Head of caudate nucleus (tissue), 42 donors: ENCODE measurements around the gene CMC1.

ENCODE experiments used
- DNase-seq, 42 donors: peaks; one replicate each; pipeline versions ENCODE4 v3.0.0 to v3.0.0-alpha.2; 2020 to 2021; ENCODE audit warnings: mixed read lengths in 7 of 42
- intact Hi-C: fragments of 100-400 bp; cut with DNase I; formaldehyde crosslinking; loops from one replicate; pipeline ENCODE4 v1.15.0; 2022

The CMC1 gene

GRCh38 chr3:28292622-28293021, 51.2 kb downstream of the CMC1 start:
- DNase-seq = no peak
- intact Hi-C loops = no loop called here

- intact Hi-C loops = no loop called here
Measured at GRCh38 chr3:28294667-28295413, 53.4 kb downstream of the CMC1 start.

DNA sequence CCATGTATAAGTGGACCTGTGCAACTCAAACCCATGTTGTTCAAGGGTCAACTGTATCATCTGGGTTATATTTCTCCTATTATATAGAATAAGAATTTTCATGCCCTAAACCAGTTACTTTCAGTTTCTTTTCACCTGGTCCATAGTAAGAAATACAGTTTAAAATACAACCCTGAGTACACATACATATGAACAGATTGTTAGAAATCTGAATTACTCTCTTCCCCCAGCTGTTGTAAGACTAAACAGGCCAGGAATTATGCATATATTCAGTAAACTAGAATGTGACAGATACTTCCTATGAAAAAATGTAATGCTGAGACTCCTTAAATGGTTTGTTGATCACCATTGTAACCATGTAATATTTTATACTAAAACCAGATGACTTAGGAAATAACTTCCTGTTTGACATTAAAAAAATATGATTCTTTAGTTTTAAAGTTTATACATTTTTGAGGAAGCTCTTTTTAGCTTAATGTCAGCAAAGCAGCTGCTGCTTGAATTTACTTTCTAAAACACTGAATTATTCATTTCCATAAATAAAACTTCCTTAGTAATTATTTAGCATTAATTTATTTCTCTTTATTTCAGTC, 54.6 kb downstream of the CMC1 start:
- intact Hi-C loops = no loop called here
- no peak for DNase-seq

More at GRCh38 chr3:28294667-28295413, 53.4 kb downstream of the CMC1 start:
- no peak for DNase-seq

DNA sequence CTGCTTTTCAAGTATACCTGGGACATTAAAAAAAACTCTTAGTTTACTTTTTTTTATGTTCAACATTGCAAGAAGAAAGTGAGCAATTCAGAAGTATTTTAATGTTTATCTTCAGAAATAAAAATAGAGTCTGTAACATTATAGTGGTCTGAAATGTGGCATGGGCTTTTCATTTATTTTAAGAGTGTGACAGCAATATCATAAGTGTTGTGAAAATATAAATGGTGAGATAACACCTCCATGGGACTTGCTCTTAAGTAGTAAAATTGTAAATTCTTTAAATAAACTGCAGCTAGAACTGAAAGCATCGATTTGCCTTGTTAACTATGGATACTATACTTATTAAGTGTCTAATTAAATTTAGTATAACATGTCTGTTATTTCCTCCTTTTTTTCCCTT, 58.3 kb downstream of the CMC1 start:
- intact Hi-C loops = no loop called here

GRCh38 chr3:28300345-28300962, 59.0 kb downstream of the CMC1 start:
- intact Hi-C loops = no loop called here

More for the DNA sequence above, 58.3 kb downstream of the CMC1 start:
- no peak for DNase-seq

DNA sequence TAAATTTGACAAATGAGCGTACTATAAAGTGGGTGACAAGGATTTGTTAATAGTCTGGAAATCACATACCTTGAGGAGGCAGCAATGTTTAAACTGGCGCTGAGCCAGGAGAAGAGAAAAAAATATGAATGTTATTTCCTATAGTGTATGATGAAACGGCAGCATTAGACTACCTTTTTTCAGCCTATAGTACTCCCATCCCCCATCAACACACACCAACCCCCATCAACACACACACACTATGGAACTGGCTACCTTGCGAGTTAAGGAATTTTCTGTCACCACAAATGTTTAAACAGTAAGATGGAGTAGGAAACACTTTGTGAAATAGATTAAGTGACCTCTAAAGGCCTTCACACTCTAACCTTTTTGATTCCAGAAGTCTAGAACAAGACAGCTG, 60.3 kb downstream of the CMC1 start:
- intact Hi-C loops = no loop called here
- DNase-seq = no peak

More at GRCh38 chr3:28300345-28300962, 59.0 kb downstream of the CMC1 start:
- DNase-seq = no peak

DNA sequence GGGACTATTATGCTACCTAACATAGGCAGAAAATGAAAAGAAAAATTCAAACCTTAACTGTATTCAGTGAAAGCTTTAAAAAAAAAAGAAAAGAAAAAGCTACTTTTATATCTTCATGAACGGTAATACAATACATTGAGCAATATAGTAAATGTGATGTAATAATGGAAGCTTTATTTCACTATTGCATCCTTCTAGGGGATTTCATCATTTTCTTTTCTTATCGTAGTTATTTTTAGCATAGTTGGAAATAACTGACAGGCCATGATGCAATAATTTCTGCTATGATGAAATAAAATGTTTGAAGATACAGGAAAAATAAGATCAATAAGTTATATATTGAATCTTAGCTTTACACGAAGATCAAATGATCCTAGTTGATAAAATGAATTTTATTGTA, 66.8 kb downstream of the CMC1 start:
- intact Hi-C loops = no loop called here
- no peak for DNase-seq

DNA sequence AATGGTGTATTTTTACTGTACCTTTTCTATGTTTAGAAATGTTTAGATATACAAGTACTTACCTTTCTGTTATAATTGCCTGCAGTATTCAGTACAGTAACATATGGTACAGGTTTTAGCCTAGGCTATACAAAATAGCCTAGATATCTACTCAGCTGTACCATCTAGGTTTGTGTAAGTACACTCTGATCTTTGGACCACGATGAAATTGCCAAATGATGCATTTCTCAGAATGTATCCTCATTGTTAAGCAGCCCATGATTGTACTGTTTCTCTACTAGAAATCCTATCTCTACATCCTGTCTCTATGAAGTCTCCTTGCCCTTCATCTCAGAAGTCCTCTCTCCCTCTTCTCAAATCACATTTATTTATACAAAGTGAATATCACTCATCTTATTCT, 74.3 kb downstream of the CMC1 start:
- intact Hi-C loops = no loop called here
- DNase-seq = no peak

GRCh38 chr3:28316226-28316625, 74.8 kb downstream of the CMC1 start:
- DNase-seq = no peak
- intact Hi-C loops = no loop called here

DNA sequence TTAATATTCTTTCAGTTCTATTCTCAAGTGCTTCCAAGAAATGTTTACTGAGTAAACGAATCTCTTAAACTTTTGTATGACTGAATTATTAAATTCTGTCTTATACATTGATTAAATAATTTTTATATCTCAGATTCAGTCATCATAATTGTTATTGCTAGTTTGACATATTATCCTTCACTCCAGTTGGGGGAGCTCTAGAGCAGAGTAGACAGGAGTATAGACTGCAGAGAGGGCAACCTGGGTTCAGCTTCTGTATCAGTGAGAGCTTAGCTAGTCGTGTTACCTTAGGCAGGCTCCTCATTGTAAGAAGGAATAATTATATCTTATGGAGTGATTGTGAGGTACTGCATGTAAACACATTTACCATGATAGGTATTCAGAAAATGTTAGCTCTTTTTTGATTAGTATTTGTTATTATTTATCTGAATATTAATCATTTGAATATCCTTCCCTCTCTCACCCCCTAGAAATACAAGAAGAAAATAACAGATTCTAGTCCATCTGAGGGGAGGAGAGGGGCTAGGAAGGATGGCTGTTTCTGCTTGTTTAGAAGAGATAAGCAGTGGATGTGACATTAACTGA, 76.1 kb downstream of the CMC1 start:
- DNase-seq = peak in 12 of 42 donors; percentile 8 to 49 (median 21)
- intact Hi-C loops = no loop called here

- intact Hi-C loops = no loop called here
- DNase-seq = no peak
Measured at GRCh38 chr3:28320981-28321380, 79.6 kb downstream of the CMC1 start.

GRCh38 chr3:28322464-28322863, 81.0 kb downstream of the CMC1 start:
- DNase-seq = no peak
- intact Hi-C loops = no loop called here

DNA sequence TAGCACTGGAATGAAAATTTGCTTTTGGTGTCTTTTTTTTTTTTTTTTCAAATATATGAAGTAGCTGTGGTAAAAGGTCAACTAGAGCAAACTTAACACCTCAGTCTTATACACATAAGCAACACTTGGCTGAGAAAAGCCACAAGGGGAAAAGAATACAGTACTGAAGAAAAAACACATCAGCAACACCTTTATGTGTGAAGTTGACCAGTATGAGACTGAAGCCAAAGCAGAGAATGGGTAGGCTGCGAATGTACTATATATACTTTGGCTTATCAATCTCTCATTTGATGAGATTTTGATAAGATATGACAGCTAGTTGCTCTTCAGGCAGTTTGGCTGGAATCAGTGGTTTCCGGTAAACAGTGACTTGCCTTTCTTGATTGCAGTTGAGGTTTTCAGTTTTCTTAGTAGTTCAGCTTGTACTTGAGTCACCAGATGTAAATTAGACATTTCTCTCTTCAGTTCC, 85.1 kb downstream of the CMC1 start:
- DNase-seq = no peak
- intact Hi-C loops = loop anchor here (5.0 kb wide), 1 partner anchor 614 kb away; no protein-coding TSS in a partner anchor

- intact Hi-C loops = loop anchor here (5.0 kb wide), 1 partner anchor 616 kb away; no protein-coding TSS in a partner anchor
- DNase-seq = no peak
Measured at GRCh38 chr3:28328188-28329151, 87.1 kb downstream of the CMC1 start.

DNA sequence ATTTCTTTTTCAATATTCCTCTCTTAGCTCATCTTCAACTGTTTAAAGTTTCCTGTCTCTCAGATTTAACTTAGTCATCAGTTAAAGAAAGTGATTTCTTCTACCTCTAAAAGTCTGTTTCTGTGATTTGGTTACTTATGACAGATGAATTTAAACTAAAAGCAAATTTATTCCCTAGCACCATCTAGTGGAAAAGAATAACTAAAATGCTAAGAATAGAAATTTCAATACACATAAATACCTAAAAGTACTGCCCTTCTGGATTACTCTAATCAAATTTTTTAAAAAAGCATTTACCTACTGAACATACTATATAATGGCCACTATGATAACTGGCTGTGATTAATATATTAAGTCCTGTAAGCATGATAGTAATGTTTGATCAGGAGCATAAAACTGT, 93.1 kb downstream of the CMC1 start:
- DNase-seq = no peak
- intact Hi-C loops = no loop called here

- intact Hi-C loops = no loop called here
- no peak for DNase-seq
Measured at GRCh38 chr3:28335246-28335645, 93.8 kb downstream of the CMC1 start.

GRCh38 chr3:28337230-28337629, 95.8 kb downstream of the CMC1 start:
- intact Hi-C loops = no loop called here
- no peak for DNase-seq

- no peak for DNase-seq
- intact Hi-C loops = no loop called here
Measured at GRCh38 chr3:28343144-28343543, 101.7 kb downstream of the CMC1 start.

GRCh38 chr3:28345690-28346089, 104.3 kb downstream of the CMC1 start:
- no peak for DNase-seq
- intact Hi-C loops = no loop called here
